Measurements from ENCODE around the gene SMIM43. TPM values are rescaled to one million over a fixed set of nuclear protein-coding genes. Genes with fewer than 3 reads are reported as not detected.
"Not testable (repeated sequence)": the region's sequence is repeated elsewhere in the genome, so short reads cannot be mapped to it uniquely, and the experiment has no call there.

Gene SMIM43
- total RNA-seq, 1 donor from 2014 or later, result 0.94 TPM

DNA sequence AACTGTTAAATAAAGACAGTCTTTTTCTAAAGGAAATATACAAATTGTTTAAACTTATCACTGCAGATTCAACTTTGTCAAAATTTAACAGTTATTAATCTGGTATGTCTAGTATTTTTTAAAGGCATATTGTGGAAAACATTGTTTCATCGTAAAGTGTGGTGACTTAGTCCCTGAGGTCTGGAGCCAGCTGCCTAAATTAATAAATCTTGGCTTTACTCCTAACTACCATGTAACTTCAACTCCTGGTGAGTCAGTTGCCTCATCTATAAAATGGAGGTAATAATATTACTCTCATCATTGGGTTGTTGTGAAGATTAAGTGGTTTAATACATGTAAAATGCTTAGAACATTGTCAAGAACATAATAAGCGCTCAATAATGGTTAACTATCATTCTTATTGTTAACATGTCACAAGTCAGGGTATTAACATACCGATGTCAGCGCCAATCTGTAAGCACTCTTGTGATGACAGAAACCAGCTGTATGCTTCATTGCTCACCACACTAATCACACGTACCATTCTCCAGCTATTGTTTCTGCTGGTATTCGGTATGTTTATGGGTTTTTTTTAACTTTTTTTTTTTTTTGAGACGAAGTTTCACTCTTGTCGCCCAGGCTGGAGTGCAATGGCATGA lies 14.1 kb upstream of the SMIM43 start:
- no peak for DNase-seq

- no peak for DNase-seq
These were observed 12.7 kb upstream of the SMIM43 start for GRCh38 chr4:121777625-121778024.

DNA sequence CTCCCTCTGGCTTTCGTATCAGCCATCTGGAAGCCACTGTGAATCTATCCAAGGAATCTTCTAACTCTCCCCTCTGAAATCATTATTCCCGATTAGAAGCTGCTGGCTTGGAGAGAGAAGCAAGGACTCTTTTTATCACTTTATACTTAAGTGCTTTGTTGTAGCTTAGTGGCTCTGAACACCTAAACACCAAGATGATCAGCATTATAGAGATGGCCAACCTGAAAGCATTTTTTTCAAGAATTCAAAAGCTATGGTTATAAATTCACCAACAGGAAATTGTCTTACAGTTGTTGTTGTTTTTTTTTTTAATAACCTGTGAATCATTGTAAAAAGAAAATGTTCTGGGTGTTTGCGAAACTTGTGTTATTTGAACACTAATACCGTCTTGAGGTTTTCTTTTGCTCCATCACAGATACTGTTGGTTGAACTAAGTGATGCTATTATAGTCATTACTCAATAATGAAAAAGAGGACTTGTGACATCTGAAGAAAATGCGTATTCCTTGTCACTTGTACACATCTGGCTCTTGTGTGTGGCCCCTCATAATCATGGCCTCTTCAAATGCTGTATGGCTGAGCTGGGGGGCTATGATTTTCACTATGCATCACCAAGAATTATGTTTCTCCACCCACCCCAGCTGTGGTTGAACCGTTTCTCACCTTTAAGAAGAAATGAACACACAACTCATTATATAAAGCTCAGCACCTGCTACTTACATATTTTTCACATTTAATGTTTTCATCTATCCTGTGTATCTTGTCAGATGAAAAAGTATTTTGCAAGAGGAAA lies 11.8 kb upstream of the SMIM43 start:
- no peak for DNase-seq

- no peak for DNase-seq
These were observed 8.9 kb upstream of the SMIM43 start for GRCh38 chr4:121773883-121774282.

DNA sequence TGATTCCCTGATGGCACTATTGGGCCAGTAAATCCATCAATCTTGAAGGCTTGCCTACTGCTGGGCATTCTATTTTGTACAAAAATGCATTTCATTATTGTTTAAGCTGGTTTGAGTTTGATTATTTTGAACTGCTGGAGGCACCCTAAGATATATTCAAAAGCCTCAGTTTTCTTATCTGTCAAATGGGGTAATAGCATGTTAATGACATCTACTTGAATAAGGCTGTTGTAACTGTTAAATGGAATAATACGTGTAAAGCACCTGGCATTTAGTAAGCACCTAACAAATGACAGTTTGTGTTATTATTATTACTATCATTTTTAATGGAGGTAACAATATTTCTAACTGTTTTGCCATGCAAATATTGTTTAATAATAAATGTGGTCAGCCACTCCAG lies 6.9 kb upstream of the SMIM43 start:
- no peak for DNase-seq

- DNase-seq, result no peak
These were observed 4.4 kb upstream of the SMIM43 start for GRCh38 chr4:121769341-121769740.

DNA sequence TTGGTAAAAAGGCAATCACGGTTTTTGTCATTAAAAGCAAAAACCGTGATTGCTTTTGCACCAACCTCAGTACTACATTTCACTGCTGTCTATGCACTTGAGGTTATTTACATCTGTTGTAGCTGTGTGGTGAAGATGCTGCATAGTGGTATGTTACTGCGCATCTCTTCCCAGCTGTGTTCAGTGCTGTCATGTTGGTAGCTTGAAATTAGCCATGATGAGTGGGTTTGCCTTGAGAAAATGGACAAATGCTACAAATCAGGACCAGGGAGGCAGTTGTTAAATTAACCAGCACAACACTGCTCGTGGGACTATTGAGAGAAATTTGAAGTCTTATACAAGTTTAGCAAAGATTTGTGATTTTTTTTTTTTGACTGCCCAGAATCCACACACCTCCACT lies 2.2 kb upstream of the SMIM43 start:
- no peak for DNase-seq

- no peak for DNase-seq
These were observed 1.1 kb upstream of the SMIM43 start for GRCh38 chr4:121765971-121766538.

DNA sequence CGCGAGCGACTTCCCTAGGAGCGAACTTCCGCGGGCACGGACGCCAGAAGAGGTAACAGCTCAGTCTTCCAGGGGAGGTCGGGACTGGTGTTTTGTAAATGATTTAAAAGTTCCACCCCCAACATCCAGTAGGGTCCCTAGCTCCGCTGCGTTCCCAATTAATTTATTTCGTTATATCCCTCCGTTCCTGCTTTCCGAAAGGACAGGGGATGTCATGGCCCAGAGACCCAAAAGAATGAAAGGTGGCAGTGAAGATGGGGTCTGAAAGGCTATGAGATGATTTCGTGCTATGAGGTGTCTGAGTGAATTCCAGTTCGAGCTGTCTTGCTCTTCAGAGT lies 373 bp upstream of the SMIM43 start:
- DNase-seq, result no peak

DNA sequence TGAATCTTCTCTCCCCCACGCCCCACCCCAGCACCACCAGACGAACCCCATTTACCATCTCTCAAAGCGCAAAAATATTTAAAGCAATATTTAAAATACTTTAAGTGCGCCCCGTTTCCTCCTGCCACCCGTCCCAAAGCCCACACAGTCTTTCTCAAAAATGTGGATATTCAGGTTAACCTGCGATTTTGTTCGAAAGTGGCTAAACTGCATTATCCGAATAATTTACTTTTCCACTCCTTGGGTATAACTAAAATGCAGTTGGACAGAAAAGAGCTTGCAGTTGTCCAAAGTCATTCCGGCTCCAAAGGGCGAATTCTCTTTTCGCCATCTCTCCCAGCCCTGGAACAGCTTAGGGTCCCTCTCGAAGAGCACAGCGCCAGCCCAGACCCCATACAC lies 662 bp downstream of the SMIM43 start:
- DNase-seq, result no peak

DNA sequence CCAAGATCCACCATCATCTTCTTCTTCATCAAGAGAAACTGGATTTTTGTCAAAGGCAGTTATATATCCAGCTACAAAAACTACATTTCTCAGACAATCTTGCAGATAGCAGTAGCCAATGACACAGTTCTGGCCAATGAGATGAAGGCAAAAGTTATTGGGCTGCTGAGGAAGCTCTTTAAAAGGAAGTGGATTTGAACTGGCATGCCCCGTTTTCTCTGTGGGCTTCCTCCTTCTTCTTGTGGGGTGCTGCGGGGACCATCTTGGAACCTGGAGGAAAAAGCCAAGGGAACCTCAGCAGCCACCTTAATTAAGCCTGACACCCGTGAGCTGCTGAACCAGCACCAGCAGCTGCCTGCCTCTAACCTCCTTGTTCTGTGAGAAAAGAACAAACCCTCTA lies 4.8 kb downstream of the SMIM43 start:
- no peak for DNase-seq

DNA sequence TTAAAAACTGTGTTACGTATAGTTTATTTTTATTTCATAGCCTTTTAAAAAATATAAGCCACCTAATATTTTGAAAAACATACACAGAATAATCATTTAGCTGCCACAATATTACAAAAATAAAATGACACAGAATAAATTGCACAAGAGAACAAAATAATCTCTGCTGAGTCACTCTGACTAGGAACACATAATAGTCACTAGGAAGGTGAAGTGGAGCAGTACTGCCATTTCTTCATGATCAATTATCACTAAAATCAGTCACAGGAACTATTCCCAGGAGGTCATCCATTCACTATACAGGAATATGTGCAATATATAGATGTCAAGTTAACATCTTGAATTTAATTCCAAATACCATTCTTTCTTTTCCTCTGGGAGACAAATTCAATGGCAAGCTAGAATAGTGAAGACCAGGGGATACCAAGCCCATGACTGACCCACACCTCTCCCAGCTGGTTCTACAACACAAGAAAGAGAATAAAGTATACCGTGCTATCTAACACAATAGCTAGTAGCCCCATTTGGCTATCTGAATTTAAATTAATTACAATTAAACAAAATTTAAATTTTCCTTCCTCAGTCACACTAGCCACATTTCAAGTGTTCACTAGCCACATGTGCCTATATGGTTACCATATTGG lies 5.9 kb downstream of the SMIM43 start:
- DNase-seq, result no peak

DNA sequence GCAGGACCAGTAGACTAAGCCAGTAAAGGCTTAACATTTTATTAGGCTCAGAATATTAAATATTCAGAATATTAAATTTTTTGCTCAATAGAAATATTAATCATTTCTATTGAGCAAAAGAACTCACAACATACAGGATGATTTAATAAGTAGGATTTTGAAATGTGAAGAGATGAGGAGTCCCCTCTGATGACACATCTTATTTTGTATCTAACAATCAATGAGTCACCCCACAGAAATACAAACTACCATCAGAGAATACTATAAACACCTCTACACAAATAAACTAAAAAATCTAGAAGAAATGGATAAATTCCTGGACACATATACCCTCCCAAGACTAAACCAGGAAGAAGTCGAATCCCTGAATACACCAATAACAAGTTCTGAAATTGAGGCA lies 12.8 kb downstream of the SMIM43 start:
- not testable (repeated sequence) for DNase-seq

GRCh38 chr4:121749225-121749624 lies 15.7 kb downstream of the SMIM43 start:
- DNase-seq, result no peak

GRCh38 chr4:121742794-121743193 lies 22.2 kb downstream of the SMIM43 start:
- DNase-seq, result no peak

DNA sequence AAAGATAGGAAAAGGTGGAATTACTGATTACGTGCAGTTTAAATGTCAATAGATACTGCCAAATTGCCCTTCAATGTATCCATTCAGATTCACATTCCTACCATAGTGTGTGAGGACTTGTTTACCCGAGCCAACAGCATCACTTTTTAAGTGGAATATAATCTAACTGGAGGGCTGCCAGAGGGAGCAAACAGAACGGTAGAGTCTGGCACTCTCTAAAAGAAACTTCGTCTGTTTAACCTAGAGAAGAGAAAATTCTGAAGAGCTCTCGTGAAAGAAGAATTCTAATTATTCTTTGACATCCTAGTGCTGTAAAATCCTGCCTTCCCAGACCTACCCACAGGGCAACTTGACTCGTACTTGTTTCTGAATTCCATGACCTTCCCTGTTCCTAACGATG lies 23.2 kb downstream of the SMIM43 start:
- no peak for DNase-seq

GRCh38 chr4:121740796-121741409 lies 24.1 kb downstream of the SMIM43 start:
- no peak for DNase-seq

DNA sequence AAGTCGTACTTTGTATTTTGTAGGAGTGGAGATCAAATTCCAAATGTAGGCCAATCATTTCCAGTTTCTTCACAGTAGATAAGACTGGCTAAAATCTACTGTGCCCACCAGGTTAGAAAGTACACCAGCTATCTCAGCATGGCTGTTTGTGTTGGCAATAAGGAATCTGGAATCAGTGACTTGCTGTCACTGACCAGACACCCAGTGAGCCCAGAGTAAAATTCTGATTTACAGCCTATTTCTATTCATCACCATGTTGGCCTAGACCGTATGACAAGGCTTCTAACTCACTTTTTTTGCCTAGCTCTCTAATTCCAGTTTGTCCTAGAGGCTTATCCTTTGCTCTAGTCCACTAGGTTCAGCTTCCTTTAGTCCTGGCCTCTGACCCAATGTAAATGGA lies 25.4 kb downstream of the SMIM43 start:
- no peak for DNase-seq

DNA sequence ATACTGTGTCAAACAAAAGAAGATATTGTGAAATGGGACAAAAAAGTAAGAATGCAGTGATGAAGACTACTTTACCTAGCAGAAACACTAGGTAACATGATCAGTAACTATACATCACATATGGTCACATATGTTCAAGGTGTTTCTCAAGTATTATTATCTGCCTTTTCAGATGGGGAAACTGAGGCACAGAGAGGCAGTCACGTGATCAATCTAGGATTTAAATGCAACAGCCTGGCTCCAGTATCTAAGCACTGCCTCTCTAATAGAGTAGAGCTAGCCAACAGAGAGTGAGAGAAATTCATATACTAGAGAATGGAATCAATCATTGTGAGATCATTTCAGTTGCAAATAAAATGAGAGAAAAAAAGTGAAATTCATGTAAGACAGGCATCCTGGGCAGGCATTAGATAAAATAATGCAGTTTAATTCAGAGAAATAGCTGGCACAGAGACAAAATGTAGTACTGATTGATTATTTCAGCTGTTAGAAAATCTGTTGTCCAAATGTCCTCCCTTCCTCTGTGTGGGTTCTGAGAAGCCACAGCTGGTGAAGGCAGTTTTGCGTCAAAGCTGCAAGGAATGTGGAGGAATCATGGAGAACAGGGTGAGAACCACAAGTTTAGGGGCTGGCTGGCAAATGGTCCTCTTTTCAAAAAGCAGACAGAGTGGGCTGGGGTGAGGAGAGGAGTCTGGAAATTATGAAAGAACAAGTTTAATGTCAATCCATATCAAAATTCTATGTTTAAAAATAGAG lies 26.0 kb downstream of the SMIM43 start:
- DNase-seq, result no peak

GRCh38 chr4:121737846-121738554 lies 27.0 kb downstream of the SMIM43 start:
- DNase-seq, result no peak

- no peak for DNase-seq
These were observed 28.1 kb downstream of the SMIM43 start for GRCh38 chr4:121736735-121737351.
